SK-N-MC (cell line): ENCODE measurements around the gene CAMK2B.

Experiments
- DNase-seq: peaks from one replicate; pipeline ENCODE4 v3.0.0-alpha.2; 2011; ENCODE audit warnings: low read depth, low spot score
- H3K27ac ChIP-seq: fragments of 200-600 bp; sonication (generic); 2 replicates; pipeline ENCODE4 v1.5.1; 2016; ENCODE audit warnings: mixed run types
- H3K36me3 ChIP-seq: fragments of 200-600 bp; sonication (generic); 2 replicates; pipeline ENCODE4 v1.6.1; 2017; ENCODE audit warnings: antibody characterized with exemption, low read length, mixed read lengths; ENCODE audit not compliant: insufficient read depth
- H3K4me3 ChIP-seq: fragments of 200-600 bp; sonication (generic); 2 replicates; pipeline ENCODE4 v1.5.1; 2016
- H3K9ac ChIP-seq: fragments of 200-600 bp; sonication (generic); 2 replicates; pipeline ENCODE4 v1.8.0; 2017; ENCODE audit warnings: mixed run types, mixed read lengths; ENCODE audit not compliant: insufficient read length
- H3K9me3 ChIP-seq: fragments of 200-600 bp; sonication (generic); 2 replicates; pipeline ENCODE4 v1.6.1; 2017; ENCODE audit warnings: low read depth, mild to moderate bottlenecking, antibody characterized with exemption, low read length, moderate library complexity, mixed read lengths
- EZH2 ChIP-seq: fragments of 200-600 bp; sonication (generic); IDR thresholded peaks from one replicate; pipeline ENCODE4 v1.6.1; 2017; ENCODE audit warnings: antibody characterized with exemption
- FOXP2 ChIP-seq: optimal IDR thresholded peaks from 2 replicates; pipeline ENCODE3; 2011; ENCODE audit warnings: mild to moderate bottlenecking, moderate library complexity; ENCODE audit not compliant: insufficient read depth; ENCODE audit errors: extremely low read length, control extremely low read depth
- POLR2AphosphoS5 ChIP-seq: IDR thresholded peaks from 2 replicates; pipeline ENCODE4 v1.6.1; 2012; ENCODE audit warnings: mild to moderate bottlenecking, low read depth, low read length, borderline replicate concordance

Gene CAMK2B

DNA sequence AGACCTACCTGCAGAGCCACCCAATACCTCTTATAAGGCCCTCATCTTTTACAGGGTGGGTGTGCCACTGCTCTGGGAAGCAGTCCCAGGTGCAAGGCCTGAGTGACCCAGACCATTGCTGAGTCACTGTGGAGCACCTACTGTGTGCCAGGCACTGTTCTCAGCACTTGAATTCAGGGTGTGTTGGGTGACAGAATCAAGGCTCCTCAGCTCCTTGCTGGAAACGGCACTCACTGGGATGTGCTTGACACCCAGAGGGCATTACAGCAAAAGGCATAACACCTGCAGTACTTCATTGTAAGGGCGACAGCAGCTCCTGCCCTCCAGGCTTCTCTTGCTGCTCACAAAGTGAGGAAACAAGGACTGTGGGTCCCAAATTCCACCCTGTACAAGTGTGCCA lies 7.1 kb downstream of the CAMK2B start:
- Histone ChIP-seq H3K36me3 (no peaks in the 10 kb centered on the region), H3K9ac (no peak overlapping the region), H3K27ac (no peak overlapping the region), H3K4me3 (no peak overlapping the region), H3K9me3 (no peaks in the 10 kb centered on the region)
- no peak for DNase-seq
- no peak for TF ChIP-seq POLR2AphosphoS5
- no peak for TF ChIP-seq FOXP2
- TF ChIP-seq EZH2: no peak

DNA sequence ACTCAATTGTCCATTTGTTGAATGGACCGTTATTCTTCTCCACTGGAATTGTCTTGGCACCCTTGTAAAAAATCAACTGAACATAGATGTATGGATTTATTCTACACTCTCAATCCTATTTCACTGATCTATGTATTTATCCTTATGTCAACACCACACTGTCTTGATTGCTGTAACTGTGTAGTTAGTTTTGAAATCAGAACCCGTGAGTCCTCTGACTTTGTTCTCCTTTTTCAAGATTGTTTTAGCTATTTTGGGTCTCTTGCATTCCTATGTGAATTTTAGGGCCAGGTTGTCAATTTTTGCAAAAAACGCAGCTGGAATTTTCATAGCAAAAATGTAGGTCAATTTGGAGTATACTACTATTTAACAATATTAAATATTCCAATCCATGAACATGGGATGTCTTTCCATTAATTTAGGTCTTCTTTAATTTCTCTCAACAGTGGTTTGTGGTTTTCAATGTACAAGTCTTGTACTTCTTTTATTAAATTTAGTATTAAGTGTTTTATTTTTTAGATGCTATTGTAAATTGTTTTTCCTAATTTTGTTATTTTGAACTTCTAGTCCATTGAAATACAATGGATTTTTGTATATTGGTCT lies 10.0 kb downstream of the CAMK2B start:
- Histone ChIP-seq H3K36me3 (no peaks in the 10 kb centered on the region), H3K9me3 (no peaks in the 10 kb centered on the region), H3K27ac (no peak overlapping the region), H3K9ac (no peak overlapping the region), H3K4me3 (no peak overlapping the region)
- DNase-seq: no peak
- no peak for TF ChIP-seq POLR2AphosphoS5

DNA sequence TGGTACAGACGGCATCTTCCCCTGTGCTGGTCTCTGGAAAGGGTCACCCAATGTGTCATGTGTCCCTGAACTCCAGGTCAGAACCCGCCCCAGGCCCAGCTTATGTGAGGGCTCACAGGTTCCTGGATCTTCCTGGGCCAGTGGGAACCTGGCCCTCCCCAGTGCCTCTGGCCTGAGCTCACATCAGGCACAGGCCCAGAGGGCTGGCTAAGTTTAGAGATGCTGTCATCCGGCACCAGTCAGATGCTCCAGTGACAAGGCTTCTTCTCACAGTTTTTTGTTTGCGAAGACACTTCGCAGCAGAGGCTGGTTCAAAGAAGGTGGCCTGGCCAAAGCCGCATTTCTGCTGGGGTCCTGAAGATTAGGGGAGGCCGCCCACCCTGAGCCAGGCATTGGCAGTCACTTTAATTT lies 11.8 kb downstream of the CAMK2B start:
- Histone ChIP-seq H3K9me3 (no peaks in the 10 kb centered on the region), H3K36me3 (no peaks in the 10 kb centered on the region)
- DNase-seq: no peak

DNA sequence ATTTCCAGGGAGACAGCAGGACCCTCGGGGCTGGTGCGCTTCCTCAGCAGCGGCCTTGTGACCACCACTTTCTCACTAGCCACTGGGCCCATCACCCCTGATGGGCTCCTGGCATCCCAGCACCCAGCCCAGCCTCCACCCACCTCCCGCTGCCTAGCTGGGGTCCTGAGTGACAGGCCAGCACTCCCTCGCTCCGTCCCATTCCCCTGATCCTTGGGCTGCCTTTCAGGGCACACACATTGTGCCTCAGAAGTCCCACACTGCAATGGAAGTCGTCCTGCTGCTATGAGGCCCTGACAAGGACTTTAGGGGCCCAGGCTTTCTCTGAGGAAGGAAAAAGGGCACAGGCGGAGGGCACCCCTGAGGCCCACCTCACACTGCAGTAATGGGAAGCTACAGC lies 12.4 kb downstream of the CAMK2B start:
- no peaks in the 10 kb centered on the region for H3K36me3 ChIP-seq
- H3K9ac ChIP-seq: no peak overlapping the region
- no peaks in the 10 kb centered on the region for H3K9me3 ChIP-seq
- TF ChIP-seq POLR2AphosphoS5 (no peak), FOXP2 (no peak), EZH2 (no peak)
- H3K27ac ChIP-seq: no peak overlapping the region
- DNase-seq: no peak
- no peak overlapping the region for H3K4me3 ChIP-seq

More for the DNA sequence above, 11.8 kb downstream of the CAMK2B start:
- H3K27ac ChIP-seq: no peak overlapping the region
- TF ChIP-seq FOXP2 (no peak), EZH2 (no peak), POLR2AphosphoS5 (no peak)
- H3K4me3 ChIP-seq: no peak overlapping the region
- H3K9ac ChIP-seq: no peak overlapping the region

DNA sequence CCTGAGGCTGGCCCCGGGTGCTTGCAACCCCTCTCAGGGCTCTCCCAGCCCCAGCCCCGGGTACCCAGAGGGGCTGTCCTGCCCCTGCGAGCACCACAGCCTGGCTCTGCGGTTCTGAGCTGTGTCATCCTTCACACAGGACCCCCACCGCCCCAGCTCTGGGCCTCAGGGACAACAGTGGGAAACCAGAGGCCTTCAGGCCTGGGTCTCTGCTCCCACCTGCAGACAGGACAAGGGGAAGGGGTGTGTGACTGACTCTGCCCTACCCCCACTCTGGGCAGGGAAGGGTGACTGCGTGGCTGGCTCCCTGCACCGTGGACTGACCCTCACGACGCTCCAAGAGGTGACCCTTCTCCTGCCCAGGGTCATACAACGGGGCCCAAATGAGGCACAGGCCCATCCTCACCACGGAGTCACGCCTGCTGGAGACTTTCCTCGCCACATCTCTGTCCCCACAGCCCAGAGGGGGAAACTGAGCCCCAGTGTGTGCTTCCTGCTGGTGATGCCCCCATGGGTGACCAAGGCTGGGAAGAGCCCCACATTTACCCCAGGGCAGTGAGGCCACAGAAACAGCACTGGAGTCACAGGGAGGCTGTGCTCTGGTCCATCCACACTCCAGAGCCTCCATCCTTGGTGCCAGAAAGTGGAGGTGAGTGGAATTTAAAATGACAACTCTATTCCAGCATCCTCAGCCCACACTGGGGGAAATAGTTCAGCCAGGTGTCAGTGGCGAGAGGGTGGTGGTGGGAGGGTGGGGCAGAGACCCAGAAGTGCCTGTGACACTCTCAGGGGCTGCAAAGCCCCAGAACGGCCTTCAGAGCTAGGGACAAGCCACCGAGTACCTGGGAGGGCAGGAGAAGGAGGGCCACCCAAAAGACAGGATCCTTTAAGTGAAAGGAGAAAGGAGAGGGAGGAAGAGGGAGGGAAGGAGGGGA lies 13.6 kb downstream of the CAMK2B start:
- no peak for DNase-seq
- TF ChIP-seq POLR2AphosphoS5: no peak
- Histone ChIP-seq H3K36me3 (no peaks in the 10 kb centered on the region), H3K4me3 (no peak overlapping the region), H3K27ac (no peak overlapping the region), H3K9ac (no peak overlapping the region), H3K9me3 (no peaks in the 10 kb centered on the region)

DNA sequence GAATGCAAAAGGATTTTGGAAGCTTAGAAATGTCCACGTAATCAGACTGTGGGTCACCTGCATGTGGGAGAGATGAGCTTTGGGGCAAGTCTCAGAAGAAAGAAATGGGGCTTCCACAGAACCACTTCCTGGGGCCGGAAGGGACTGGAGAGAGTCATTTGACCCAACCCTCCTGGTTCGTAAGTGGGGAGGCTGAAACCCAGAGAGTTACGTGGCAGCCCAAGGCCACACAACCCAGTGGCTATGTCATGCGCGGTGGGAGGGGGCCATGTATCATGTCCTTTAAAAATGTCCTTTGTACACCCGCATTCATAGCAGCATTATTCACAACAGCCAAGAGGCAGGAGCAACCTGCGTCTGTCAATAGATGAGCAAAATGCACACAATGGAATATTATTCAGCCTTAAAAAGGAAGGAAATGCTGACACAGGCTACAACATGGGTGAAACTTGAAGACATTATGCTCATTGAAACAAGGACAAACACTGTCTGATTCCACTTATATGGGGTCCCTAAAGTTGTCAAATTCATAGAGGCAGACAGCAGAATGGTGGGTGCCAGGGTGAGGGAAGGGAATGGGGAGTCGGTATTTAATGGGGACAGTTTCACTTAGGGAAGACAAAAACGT lies 15.1 kb downstream of the CAMK2B start:
- no peak for DNase-seq
- Histone ChIP-seq H3K4me3 (no peak overlapping the region), H3K9ac (no peak overlapping the region), H3K27ac (no peak overlapping the region), H3K36me3 (no peaks in the 10 kb centered on the region), H3K9me3 (no peaks in the 10 kb centered on the region)
- TF ChIP-seq EZH2 (no peak), POLR2AphosphoS5 (no peak), FOXP2 (no peak)

DNA sequence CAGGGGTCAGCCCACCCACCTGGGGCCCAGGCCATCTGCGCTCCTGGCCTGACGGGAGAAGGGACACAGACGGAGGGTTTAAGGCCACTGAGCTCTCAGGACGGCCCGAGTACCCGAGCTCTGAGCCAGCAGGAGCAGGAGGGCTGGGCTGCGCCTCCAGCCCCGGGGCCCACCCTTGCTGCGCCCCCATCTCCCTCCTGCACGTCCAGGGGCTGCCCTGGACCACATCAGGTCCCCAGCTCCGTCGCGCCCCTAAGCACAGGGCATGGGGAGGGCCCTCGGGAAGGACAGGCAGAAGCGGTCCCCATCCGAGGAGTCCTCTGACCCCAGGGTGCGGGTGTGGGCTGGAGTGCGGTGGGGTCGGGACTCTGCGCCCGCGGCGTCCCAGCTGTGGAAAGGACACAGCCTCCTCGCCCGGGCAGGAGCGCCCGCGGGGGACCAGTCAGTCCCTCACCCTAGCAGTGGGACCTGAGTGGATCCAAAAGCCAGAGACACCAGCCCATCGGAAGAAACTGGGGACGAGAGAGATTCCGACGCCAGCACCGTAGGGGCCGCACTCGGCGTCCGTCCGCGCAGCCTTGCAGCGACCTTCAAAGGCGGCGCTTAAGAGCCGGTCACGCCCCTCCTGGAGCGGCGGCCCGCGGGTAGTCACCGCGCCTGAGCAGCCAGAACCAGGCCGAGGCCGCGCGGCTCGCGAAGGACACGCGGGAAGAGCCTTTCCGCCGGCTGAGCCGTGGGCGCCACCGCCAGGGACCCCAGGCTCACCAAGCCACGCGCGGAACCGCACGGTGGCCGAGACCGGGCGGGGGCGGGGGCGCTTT lies 15.9 kb downstream of the CAMK2B start:
- no peak overlapping the region for H3K9ac ChIP-seq
- H3K4me3 ChIP-seq: no peak overlapping the region
- no peak for DNase-seq
- TF ChIP-seq FOXP2: no peak
- TF ChIP-seq POLR2AphosphoS5: no peak
- no peak for TF ChIP-seq EZH2
- no peaks in the 10 kb centered on the region for H3K9me3 ChIP-seq
- H3K27ac ChIP-seq: no peak overlapping the region
- no peaks in the 10 kb centered on the region for H3K36me3 ChIP-seq

DNA sequence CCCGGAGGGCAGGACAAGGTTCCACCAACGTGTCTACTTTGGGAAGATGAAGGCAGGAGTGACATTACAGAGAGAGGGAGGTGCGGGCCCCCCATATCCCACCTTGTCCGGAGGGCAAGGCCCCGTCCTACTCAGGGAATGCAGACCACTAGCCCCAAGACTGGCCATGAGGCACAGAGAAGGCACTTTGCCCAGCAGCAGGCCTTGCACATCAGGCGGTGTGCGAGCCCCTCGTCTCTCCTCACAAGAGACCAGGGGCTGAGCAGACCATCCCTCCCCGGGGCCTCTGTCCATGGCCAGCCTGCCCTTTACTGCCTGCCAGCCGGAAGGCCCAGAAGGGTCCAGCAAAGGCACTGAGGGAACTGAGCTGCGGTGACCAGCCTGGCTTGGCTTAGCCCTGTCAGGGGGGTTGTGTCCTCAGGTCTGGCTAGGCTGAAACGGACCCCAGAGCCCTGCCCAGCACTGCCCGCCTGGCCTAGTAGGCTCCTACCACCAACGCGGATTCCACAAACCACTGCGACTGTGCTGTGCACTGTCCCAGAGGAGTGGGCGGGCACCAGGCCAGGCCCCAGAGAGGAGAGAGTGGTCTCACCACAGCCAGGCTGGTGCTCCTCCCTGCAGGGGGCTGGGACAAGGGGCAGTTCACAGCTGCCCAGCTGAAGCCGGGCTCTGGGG lies 16.7 kb downstream of the CAMK2B start:
- Histone ChIP-seq H3K9ac (no peak overlapping the region), H3K4me3 (no peak overlapping the region), H3K27ac (no peak overlapping the region), H3K36me3 (no peaks in the 10 kb centered on the region), H3K9me3 (no peaks in the 10 kb centered on the region)
- DNase-seq: no peak
- TF ChIP-seq FOXP2: no peak
- no peak for TF ChIP-seq POLR2AphosphoS5
- no peak for TF ChIP-seq EZH2
